Measurements from ENCODE around the gene TMEM270. TPM values are rescaled to one million over a fixed set of nuclear protein-coding genes. Genes with fewer than 3 reads are reported as not detected.

Gene TMEM270
- total RNA-seq, 1 experiment from 2014 or later = 0.28 TPM

- no peaks in the 10 kb centered on the region; the same call in 1 of the 2 replicates for H3K4me1 Mint-ChIP-seq
- peaks cover 9% of the 10 kb centered on the region; the same call in 1 of the 2 replicates for H3K27me3 Mint-ChIP-seq (ENCODE audit: low read depth)
- no peak overlapping the region for H3K4me3 Mint-ChIP-seq
- CTCF ChIA-PET = interaction anchor here (0.6 to 1.1 kb wide), 3 partner anchors 51 to 166 kb away, joined by 3 read pairs; no protein-coding TSS in a partner anchor
- H3K27ac Mint-ChIP-seq = no peak overlapping the region
- TF ChIP-seq OVOL2 (CRISPR knock-in tag; IDR thresholded peaks at IDR 0.05; ENCODE audit: borderline replicate concordance) = no peak
- no peak for TF ChIP-seq HMGA2 (CRISPR knock-in tag; IDR thresholded peaks at IDR 0.05)
- no peak for TF ChIP-seq USF2 (CRISPR knock-in tag; IDR thresholded peaks at IDR 0.05)
- no peak for TF ChIP-seq CTCF (IDR thresholded peaks at IDR 0.05)
- no peak for TF ChIP-seq SOX15 (CRISPR knock-in tag; IDR thresholded peaks at IDR 0.05)
- TF ChIP-seq NR2C2 (CRISPR knock-in tag; IDR thresholded peaks at IDR 0.05) = no peak
- TF ChIP-seq NR1H2 (CRISPR knock-in tag; IDR thresholded peaks at IDR 0.05) = no peak
- no peak for TF ChIP-seq ZBTB21 (CRISPR knock-in tag; IDR thresholded peaks at IDR 0.05; ENCODE audit: borderline replicate concordance)
- TF ChIP-seq EMX1 (CRISPR knock-in tag; IDR thresholded peaks at IDR 0.05) = no peak
- TF ChIP-seq ZNF396 (CRISPR knock-in tag; IDR thresholded peaks at IDR 0.05; ENCODE audit: borderline replicate concordance) = no peak
- TF ChIP-seq ZNF512 (CRISPR knock-in tag; IDR thresholded peaks at IDR 0.05; ENCODE audit: borderline replicate concordance) = no peak
- TF ChIP-seq CBFB (CRISPR knock-in tag; IDR thresholded peaks at IDR 0.05; ENCODE audit: low read depth) = no peak
- ATAC-seq (no peak), DNase-seq (ENCODE audit: low spot score) (no peak)
- peaks cover 4% of the 10 kb centered on the region; the same call in 1 of the 2 replicates for H3K9me3 Mint-ChIP-seq
- POLR2A ChIA-PET = no interaction called here
- no peaks in the 10 kb centered on the region for H3K36me3 Mint-ChIP-seq
Measured at GRCh38 chr7:73861305-73861704, 346 bp downstream of the TMEM270 start.

GRCh38 chr7:73864981-73865711 is 4.2 kb downstream of the TMEM270 start:
- POLR2A ChIA-PET = interaction anchor here (0.6 kb wide), 1 partner anchor 537 kb away, joined by 3 read pairs; no protein-coding TSS in a partner anchor
- Mint-ChIP-seq H3K4me1 (peaks cover 7% of the 10 kb centered on the region), H3K9me3 (no peaks in the 10 kb centered on the region), H3K27ac (no peak overlapping the region), H3K4me3 (no peak overlapping the region), H3K36me3 (no peaks in the 10 kb centered on the region), H3K27me3 (ENCODE audit: low read depth) (no peaks in the 10 kb centered on the region)
- no peak for DNase-seq (ENCODE audit: low spot score)
- ATAC-seq = no peak
- TF ChIP-seq MAX (CRISPR knock-in tag; IDR thresholded peaks at IDR 0.05) (no peak), MYBL2 (CRISPR knock-in tag; IDR thresholded peaks at IDR 0.05) (no peak), ZNF423 (CRISPR knock-in tag; IDR thresholded peaks at IDR 0.05) (no peak), NFYB (CRISPR knock-in tag; conservative IDR thresholded peaks at IDR 0.05; ENCODE audit: low read depth) (no peak), ZNF138 (CRISPR knock-in tag; conservative IDR thresholded peaks at IDR 0.05) (no peak), E2F5 (CRISPR knock-in tag; IDR thresholded peaks at IDR 0.05) (no peak), PRRX2 (CRISPR knock-in tag; IDR thresholded peaks at IDR 0.05) (no peak), E2F1 (CRISPR knock-in tag; IDR thresholded peaks at IDR 0.05) (no peak), CBFB (CRISPR knock-in tag; IDR thresholded peaks at IDR 0.05; ENCODE audit: low read depth) (no peak), USF2 (CRISPR knock-in tag; IDR thresholded peaks at IDR 0.05) (no peak), NFATC4 (CRISPR knock-in tag; IDR thresholded peaks at IDR 0.05) (no peak), FOXJ3 (CRISPR knock-in tag; IDR thresholded peaks at IDR 0.05; ENCODE audit: borderline replicate concordance) (no peak)
- CTCF ChIA-PET = interaction anchor here (0.7 to 2.1 kb wide), 3 partner anchors 114 to 162 kb away, joined by 3 to 15 read pairs (median 5); no protein-coding TSS in a partner anchor

Measured in WTC11 (cell line).